Eye (tissue), 1 donor: Measurements from ENCODE around the gene OXNAD1.

Experiments
- DNase-seq: peaks from one replicate; pipeline ENCODE4 v3.0.0-alpha.2; 2015

Gene OXNAD1

GRCh38 chr3:16329036-16329825 lies 64.2 kb downstream of the OXNAD1 start:
- no peak for DNase-seq

- DNase-seq, result peak; percentile 77
Observed at GRCh38 chr3:16329826-16330129, 64.8 kb downstream of the OXNAD1 start.

- DNase-seq, result peak; percentile 30
Observed at GRCh38 chr3:16330351-16330750, 65.3 kb downstream of the OXNAD1 start.

GRCh38 chr3:16331319-16331883 lies 66.4 kb downstream of the OXNAD1 start:
- DNase-seq, result no peak

- no peak for DNase-seq
Observed at GRCh38 chr3:16332904-16333426, 68.0 kb downstream of the OXNAD1 start.

- no peak for DNase-seq
Observed at GRCh38 chr3:16334909-16335308, 69.9 kb downstream of the OXNAD1 start.

GRCh38 chr3:16335333-16335732 lies 70.3 kb downstream of the OXNAD1 start:
- DNase-seq, result no peak

GRCh38 chr3:16335772-16336645 lies 71.0 kb downstream of the OXNAD1 start:
- DNase-seq, result no peak

- no peak for DNase-seq
Observed at GRCh38 chr3:16336825-16337224, 71.8 kb downstream of the OXNAD1 start.

GRCh38 chr3:16337856-16338540 lies 73.0 kb downstream of the OXNAD1 start:
- no peak for DNase-seq

GRCh38 chr3:16338999-16339398 lies 74.0 kb downstream of the OXNAD1 start:
- DNase-seq, result peak; percentile 52

- no peak for DNase-seq
Observed at GRCh38 chr3:16343101-16343500, 78.1 kb downstream of the OXNAD1 start.

- DNase-seq, result no peak
Observed at GRCh38 chr3:16346413-16347081, 81.5 kb downstream of the OXNAD1 start.

GRCh38 chr3:16347548-16347947 lies 82.5 kb downstream of the OXNAD1 start:
- no peak for DNase-seq

- DNase-seq, result peak; percentile 44
Observed at GRCh38 chr3:16349986-16350596, 85.1 kb downstream of the OXNAD1 start.

GRCh38 chr3:16350597-16351318 lies 85.7 kb downstream of the OXNAD1 start:
- DNase-seq, result no peak

GRCh38 chr3:16352428-16352827 lies 87.4 kb downstream of the OXNAD1 start:
- DNase-seq, result no peak

GRCh38 chr3:16354291-16354690 lies 89.3 kb downstream of the OXNAD1 start:
- no peak for DNase-seq
